IMR-90 (cell line): ENCODE measurements around the gene ATP13A1. TPM values are rescaled to one million over a fixed set of nuclear protein-coding genes. Genes with fewer than 3 reads are reported as not detected.

ENCODE experiments used
- ATAC-seq: fragments of 200-7000 bp; cut with Tn5 transposase; 2 replicates; pipeline ENCODE4 v1.9.1; 2020; ENCODE audit warnings: low read depth, mild to moderate bottlenecking, moderate library complexity
- BruUV-seq: library from RNA; stranded (reverse); fragments of 400-500 nt; replicated peaks from 2 replicates; lab custom pipeline; 2021; lab: Mats Ljungman, UMichigan
- CTCF ChIA-PET: fragments of 300-600 bp; formaldehyde crosslinking; extraction: SDS; loops from one replicate; lab custom pipeline; 2021; ENCODE audit warnings: antibody characterized with exemption; lab: Yijun Ruan, JAX
- POLR2A ChIA-PET: fragments of 300-600 bp; sonication (Branson Sonifier 250); formaldehyde crosslinking; loops from one replicate; lab custom pipeline; 2022; ENCODE audit warnings: antibody characterized with exemption; ENCODE audit not compliant: unreplicated experiment; lab: Charles Lee
- DNase-seq: peaks from one replicate; pipeline ENCODE4 v3.0.0; 2013
- H2AFZ ChIP-seq: replicated peaks from 2 replicates; pipeline ENCODE3; 2013; ENCODE audit warnings: low read length, mild to moderate bottlenecking; ENCODE audit not compliant: poor library complexity
- H2AK5ac ChIP-seq: 2 replicates; pipeline ENCODE4 v1.6.1; 2013; ENCODE audit warnings: low read depth, low read length, inconsistent platforms
- H2AK9ac ChIP-seq: replicated peaks from 2 replicates; pipeline ENCODE3; 2013; ENCODE audit warnings: mild to moderate bottlenecking, low read depth, low read length, moderate library complexity; ENCODE audit not compliant: poor library complexity
- H2BK120ac ChIP-seq: 2 replicates; pipeline ENCODE4 v1.6.1; 2013; ENCODE audit warnings: low read depth, low read length, inconsistent platforms
- H2BK15ac ChIP-seq: 3 replicates; pipeline ENCODE4 v1.6.1; 2013; ENCODE audit warnings: low read depth, low read length, inconsistent platforms
- H2BK20ac ChIP-seq: 2 replicates; pipeline ENCODE4 v1.6.1; 2013; ENCODE audit warnings: low read depth, mild to moderate bottlenecking, inconsistent platforms, low read length, moderate library complexity
- H2BK5ac ChIP-seq: 2 replicates; pipeline ENCODE4 v1.6.1; 2013; ENCODE audit warnings: mild to moderate bottlenecking, low read depth, low read length, inconsistent platforms; ENCODE audit not compliant: poor library complexity, severe bottlenecking
- H3K14ac ChIP-seq: replicated peaks from 2 replicates; pipeline ENCODE4 v1.6.1; 2013; ENCODE audit warnings: low read depth, low read length, inconsistent platforms
- H3K18ac ChIP-seq: 2 replicates; pipeline ENCODE4 v1.6.1; 2013; ENCODE audit warnings: low read depth, low read length, control low read depth
- H3K23ac ChIP-seq: 2 replicates; pipeline ENCODE4 v1.6.1; 2013; ENCODE audit warnings: low read depth, low read length, inconsistent platforms
- H3K27ac ChIP-seq: 2 replicates; pipeline ENCODE4 v1.5.1; 2013; ENCODE audit warnings: mild to moderate bottlenecking, control low read depth, low read length; ENCODE audit not compliant: insufficient read depth
- H3K27me3 ChIP-seq: 2 replicates; pipeline ENCODE4 v1.6.1; 2013; ENCODE audit warnings: low read length; ENCODE audit not compliant: control insufficient read depth, insufficient read depth
- H3K36me3 ChIP-seq: 2 replicates; pipeline ENCODE4 v1.6.1; 2013; ENCODE audit warnings: low read length, mixed read lengths; ENCODE audit not compliant: control insufficient read depth, insufficient read depth
- H3K4ac ChIP-seq: 2 replicates; pipeline ENCODE4 v1.6.1; 2013; ENCODE audit warnings: low read depth, low read length, inconsistent platforms
- H3K4me1 ChIP-seq: 2 replicates; pipeline ENCODE4 v1.6.1; 2013; ENCODE audit warnings: low read length, mixed read lengths; ENCODE audit not compliant: control insufficient read depth, insufficient read depth
- H3K4me2 ChIP-seq: 2 replicates; pipeline ENCODE4 v1.6.1; 2013; ENCODE audit warnings: low read depth, mild to moderate bottlenecking, control low read depth, low read length, moderate library complexity
- H3K4me3 ChIP-seq: 2 replicates; pipeline ENCODE4 v1.5.1; 2013; ENCODE audit warnings: low read depth, mild to moderate bottlenecking, control low read depth, low read length, moderate library complexity; ENCODE audit not compliant: insufficient read depth
- H3K56ac ChIP-seq: 2 replicates; pipeline ENCODE4 v1.6.1; 2013; ENCODE audit warnings: low read length, inconsistent platforms; ENCODE audit not compliant: insufficient read depth; ENCODE audit errors: extremely low read depth
- H3K79me1 ChIP-seq, 2 experiments: 2 replicates each; pipeline ENCODE4 v1.6.1; 2013; ENCODE audit warnings: low read length in 2 of 2, inconsistent platforms in 1 of 2, low read depth in 1 of 2
- H3K9ac ChIP-seq: 2 replicates; pipeline ENCODE4 v1.6.1; 2013; ENCODE audit warnings: low read depth, low read length, control low read depth
- H3K9me1 ChIP-seq: 2 replicates; pipeline ENCODE4 v1.6.1; 2013; ENCODE audit warnings: low read length, inconsistent platforms; ENCODE audit not compliant: insufficient read depth
- H3K9me3 ChIP-seq: 2 replicates; pipeline ENCODE4 v1.6.1; 2013; ENCODE audit warnings: low read length; ENCODE audit not compliant: control insufficient read depth, insufficient read depth
- H4K20me1 ChIP-seq: 2 replicates; pipeline ENCODE4 v1.6.1; 2013; ENCODE audit warnings: low read length, inconsistent platforms; ENCODE audit not compliant: insufficient read depth
- H4K5ac ChIP-seq: 2 replicates; pipeline ENCODE4 v1.6.1; 2013; ENCODE audit warnings: mild to moderate bottlenecking, low read depth, low read length, control low read depth
- H4K8ac ChIP-seq, 2 experiments: 2 replicates each; pipeline ENCODE4 v1.6.1; 2013; ENCODE audit warnings: low read depth in 2 of 2, low read length in 2 of 2, control low read depth in 1 of 2, inconsistent platforms in 1 of 2
- H4K91ac ChIP-seq: 2 replicates; pipeline ENCODE4 v1.6.1; 2013; ENCODE audit warnings: low read depth, low read length, inconsistent platforms; ENCODE audit not compliant: insufficient read depth
- CHD1 ChIP-seq: IDR thresholded peaks from 2 replicates; pipeline ENCODE4 v1.6.1; 2012; ENCODE audit warnings: low read depth, low read length, improper control_type of control experiment
- FOS ChIP-seq: fragments of 150-350 bp; IDR thresholded peaks from 2 replicates; pipeline ENCODE4 v1.6.1; 2016; ENCODE audit warnings: low read depth, low read length
- MAFK ChIP-seq: IDR thresholded peaks from 2 replicates; pipeline ENCODE4 v1.6.1; 2012; ENCODE audit warnings: low read depth, low read length, improper control_type of control experiment
- MAZ ChIP-seq: IDR thresholded peaks from 2 replicates; pipeline ENCODE4 v1.6.1; 2012; ENCODE audit warnings: low read depth, mild to moderate bottlenecking, low read length, improper control_type of control experiment, moderate library complexity, borderline replicate concordance
- MXI1 ChIP-seq: IDR thresholded peaks from 2 replicates; pipeline ENCODE4 v1.6.1; 2012; ENCODE audit warnings: low read depth, mild to moderate bottlenecking, low read length, moderate library complexity, borderline replicate concordance
- NFE2L2 ChIP-seq: fragments of 150-350 bp; IDR thresholded peaks from 2 replicates; pipeline ENCODE4 v1.6.1; 2016; ENCODE audit warnings: low read depth, mild to moderate bottlenecking, low read length
- POLR2A ChIP-seq: IDR thresholded peaks from 2 replicates; pipeline ENCODE4 v1.6.1; 2012; ENCODE audit warnings: mild to moderate bottlenecking, low read depth, low read length
- RAD21 ChIP-seq: IDR thresholded peaks from 2 replicates; pipeline ENCODE4 v1.6.1; 2012; ENCODE audit warnings: low read length, improper control_type of control experiment
- RCOR1 ChIP-seq: IDR thresholded peaks from 2 replicates; pipeline ENCODE4 v1.6.1; 2012; ENCODE audit warnings: mild to moderate bottlenecking, low read length, improper control_type of control experiment; ENCODE audit not compliant: insufficient replicate concordance
- SMC3 ChIP-seq: fragments of 150-350 bp; IDR thresholded peaks from 2 replicates; pipeline ENCODE4 v1.6.1; 2016; ENCODE audit warnings: low read depth, mild to moderate bottlenecking, antibody characterized with exemption, low read length, moderate library complexity
- WGBS, 2 experiments: methylation state at CpG; one replicate each; pipeline versions ENCODE4 v1.1.5 to v1.1.7; 2013; ENCODE audit warnings: missing lambda C conversion rate in 2 of 2; ENCODE audit not compliant: insufficient read length in 1 of 2; ENCODE audit errors: extremely low coverage in 2 of 2; 5-methylcytosine and 5-hydroxymethylcytosine counted together
- dilution Hi-C: fragments of 300-500 bp; cut with HindIII; formaldehyde crosslinking; loops from one replicate; pipeline ENCODE4 v1.14.3; 2018; ENCODE audit warnings: low sequenced_read_pairs; ENCODE audit not compliant: unreplicated experiment
- in situ Hi-C: fragments of 300-500 bp; cut with MboI; formaldehyde crosslinking; loops from 3 replicates; pipeline ENCODE4 v1.14.3; 2019; ENCODE audit warnings: low sequenced_read_pairs, inconsistent platforms, mixed read lengths
- intact Hi-C: fragments of 100-400 bp; cut with micrococcal nuclease; formaldehyde crosslinking; loops from 2 replicates; pipeline ENCODE4 v1.10.0; 2022
- polyA plus RNA-seq, 3 experiments: library from polyadenylated mRNA; depleted of rRNA; stranded (reverse); fragments of >200 nt; gene quantifications; 2 replicates each; pipeline ENCODE4 v1.2.3, GENCODE V29; 2012; ENCODE audit warnings: low replicate concordance in 1 of 3
- total RNA-seq: library from RNA; depleted of rRNA; stranded (reverse); fragments of >200 nt; gene quantifications from 2 replicates; pipeline ENCODE4 v1.2.3, GENCODE V29; 2012
- TF ChIP-seq, protein P1 (sequence below): conservative IDR thresholded peaks from 2 replicates; pipeline ENCODE4 v1.5.1; 2012; ENCODE audit warnings: mild to moderate bottlenecking, low read depth, low read length, improper control_type of control experiment

Gene ATP13A1
- total and polyA plus RNA-seq, 2 of the 4 experiments (the other 2 are of a cell fraction): 13.3 to 43.8 TPM

DNA sequence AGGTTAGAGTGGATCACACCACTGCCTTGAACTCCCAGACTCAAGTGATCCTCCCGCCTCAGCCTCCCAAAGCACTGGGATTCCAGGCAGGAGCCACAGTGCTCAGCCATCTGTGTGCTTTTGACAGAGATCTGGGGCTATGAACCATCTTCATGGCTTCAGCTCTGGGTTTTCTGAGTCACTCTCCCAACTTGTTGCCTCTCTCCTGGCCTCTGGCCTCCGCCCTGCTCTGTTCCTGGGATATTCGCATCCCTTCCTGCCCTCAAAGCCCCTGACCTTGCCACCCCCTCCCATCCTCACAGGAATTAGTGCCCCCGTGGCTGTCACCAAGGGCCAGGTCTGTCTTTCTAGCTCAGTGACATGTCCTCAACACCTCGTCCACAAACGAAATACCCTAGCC is 14.3 kb downstream of the ATP13A1 start:
- no TSS peak for BruUV-seq
- WGBS, 2 experiments: 94% methylated on average over 5 of the region's 6 CpGs; no CpG with 5 or more reads in 1 of the 2 experiments
- Histone ChIP-seq H3K36me3 (peaks cover 74% of the 10 kb centered on the region), H3K27me3 (no peaks in the 10 kb centered on the region), H3K18ac (no peak overlapping the region), H3K9me3 (no peaks in the 10 kb centered on the region), H3K4me3 (no peak overlapping the region), H3K14ac (no peak overlapping the region), H3K9me1 (no peaks in the 10 kb centered on the region; the same call in 1 of the 2 replicates), H2AK5ac (no peak overlapping the region), H3K79me1 (peaks cover 0 to 3% of the 10 kb centered on the region in 2 experiments; a peak in 1 of 4 replicates), H2AFZ (no peak overlapping the region), H3K4ac (no peak overlapping the region), H3K23ac (no peak overlapping the region), H2AK9ac (no peak overlapping the region), H4K5ac (no peak overlapping the region), H4K8ac (no peak overlapping the region), H3K4me1 (no peaks in the 10 kb centered on the region), H3K4me2 (no peak overlapping the region), H2BK5ac (no peak overlapping the region), H2BK120ac (no peak overlapping the region), H4K91ac (no peak overlapping the region), H2BK15ac (no peak overlapping the region), H3K9ac (no peak overlapping the region), H3K27ac (no peak overlapping the region), H4K20me1 (0 out of 2 replicates have a peak, but pooled peaks cover 2% of the 10 kb centered on the region), H2BK20ac (no peak overlapping the region), H3K56ac (no peak overlapping the region)
- CTCF ChIA-PET: interaction anchor here (0.6 kb wide), 1 partner anchor 119 kb away, joined by 3 read pairs; no protein-coding TSS in a partner anchor
- in situ Hi-C loops: loop anchor here (25.0 kb wide), 1 partner anchor 262 kb away; no protein-coding TSS in a partner anchor
- dilution Hi-C loops: no loop called here
- DNase-seq (no peak), ATAC-seq (no peak)
- POLR2A ChIA-PET: interaction anchor here (0.5 kb wide), 1 partner anchor 108 kb away, joined by 3 read pairs; no protein-coding TSS in a partner anchor
- no peak for TF ChIP-seq POLR2A
- TF ChIP-seq, protein P1, sequence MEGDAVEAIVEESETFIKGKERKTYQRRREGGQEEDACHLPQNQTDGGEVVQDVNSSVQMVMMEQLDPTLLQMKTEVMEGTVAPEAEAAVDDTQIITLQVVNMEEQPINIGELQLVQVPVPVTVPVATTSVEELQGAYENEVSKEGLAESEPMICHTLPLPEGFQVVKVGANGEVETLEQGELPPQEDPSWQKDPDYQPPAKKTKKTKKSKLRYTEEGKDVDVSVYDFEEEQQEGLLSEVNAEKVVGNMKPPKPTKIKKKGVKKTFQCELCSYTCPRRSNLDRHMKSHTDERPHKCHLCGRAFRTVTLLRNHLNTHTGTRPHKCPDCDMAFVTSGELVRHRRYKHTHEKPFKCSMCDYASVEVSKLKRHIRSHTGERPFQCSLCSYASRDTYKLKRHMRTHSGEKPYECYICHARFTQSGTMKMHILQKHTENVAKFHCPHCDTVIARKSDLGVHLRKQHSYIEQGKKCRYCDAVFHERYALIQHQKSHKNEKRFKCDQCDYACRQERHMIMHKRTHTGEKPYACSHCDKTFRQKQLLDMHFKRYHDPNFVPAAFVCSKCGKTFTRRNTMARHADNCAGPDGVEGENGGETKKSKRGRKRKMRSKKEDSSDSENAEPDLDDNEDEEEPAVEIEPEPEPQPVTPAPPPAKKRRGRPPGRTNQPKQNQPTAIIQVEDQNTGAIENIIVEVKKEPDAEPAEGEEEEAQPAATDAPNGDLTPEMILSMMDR: no peak
- TF ChIP-seq RAD21: no peak
- no peak for TF ChIP-seq MXI1
- TF ChIP-seq NFE2L2: no peak
- TF ChIP-seq RCOR1: no peak
- no peak for TF ChIP-seq SMC3
- TF ChIP-seq CHD1: no peak
- TF ChIP-seq MAZ: no peak
- TF ChIP-seq MAFK: no peak
- TF ChIP-seq FOS: no peak
- intact Hi-C loops: no loop called here
